PC-3 (cell line): ENCODE data around the gene TBX18.

Experiments
- EZH2phosphoT487 ChIP-seq: fragments of 300-600 bp; sonication (generic); IDR thresholded peaks from 2 replicates; pipeline ENCODE4 v1.6.1; 2018; ENCODE audit warnings: mild to moderate bottlenecking, antibody characterized with exemption, low read length, borderline replicate concordance
- TF ChIP-seq, protein P1 (sequence below): fragments of 300-600 bp; sonication (generic); conservative IDR thresholded peaks from 2 replicates; pipeline ENCODE4 v1.5.1; 2017; ENCODE audit warnings: antibody characterized with exemption, low read depth, mild to moderate bottlenecking, low read length

DNA sequence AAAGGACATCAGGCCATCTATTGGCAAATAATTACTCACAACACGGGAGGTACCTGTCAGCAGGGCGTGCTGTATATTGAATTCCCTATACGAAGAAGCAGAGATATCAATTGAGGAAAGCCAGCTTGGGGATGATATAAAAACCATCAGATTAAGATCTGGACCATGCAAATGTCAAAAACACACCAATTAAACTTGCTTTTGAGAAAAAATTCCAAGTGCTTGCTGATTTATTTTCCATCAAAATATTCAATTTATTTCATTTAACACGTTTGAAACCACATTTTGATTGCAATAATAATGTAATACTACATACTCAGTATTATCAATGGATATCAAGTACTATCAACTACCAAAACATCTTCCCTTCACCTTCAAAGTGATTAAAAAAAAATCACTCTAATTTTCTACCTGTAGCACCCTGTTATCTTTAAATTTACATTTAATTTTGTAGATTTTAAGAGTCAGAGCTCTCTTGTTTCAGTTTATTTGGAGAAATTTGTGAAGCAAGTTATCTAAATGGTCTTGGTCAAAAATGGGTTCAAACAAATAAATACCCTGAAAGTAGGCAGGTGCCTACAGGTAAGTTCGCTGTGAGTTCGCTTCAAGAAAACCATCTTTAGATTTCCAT, 6.8 kb upstream of the TBX18 start:
- TF ChIP-seq, protein P1, sequence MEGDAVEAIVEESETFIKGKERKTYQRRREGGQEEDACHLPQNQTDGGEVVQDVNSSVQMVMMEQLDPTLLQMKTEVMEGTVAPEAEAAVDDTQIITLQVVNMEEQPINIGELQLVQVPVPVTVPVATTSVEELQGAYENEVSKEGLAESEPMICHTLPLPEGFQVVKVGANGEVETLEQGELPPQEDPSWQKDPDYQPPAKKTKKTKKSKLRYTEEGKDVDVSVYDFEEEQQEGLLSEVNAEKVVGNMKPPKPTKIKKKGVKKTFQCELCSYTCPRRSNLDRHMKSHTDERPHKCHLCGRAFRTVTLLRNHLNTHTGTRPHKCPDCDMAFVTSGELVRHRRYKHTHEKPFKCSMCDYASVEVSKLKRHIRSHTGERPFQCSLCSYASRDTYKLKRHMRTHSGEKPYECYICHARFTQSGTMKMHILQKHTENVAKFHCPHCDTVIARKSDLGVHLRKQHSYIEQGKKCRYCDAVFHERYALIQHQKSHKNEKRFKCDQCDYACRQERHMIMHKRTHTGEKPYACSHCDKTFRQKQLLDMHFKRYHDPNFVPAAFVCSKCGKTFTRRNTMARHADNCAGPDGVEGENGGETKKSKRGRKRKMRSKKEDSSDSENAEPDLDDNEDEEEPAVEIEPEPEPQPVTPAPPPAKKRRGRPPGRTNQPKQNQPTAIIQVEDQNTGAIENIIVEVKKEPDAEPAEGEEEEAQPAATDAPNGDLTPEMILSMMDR = no peak
- no peak for TF ChIP-seq EZH2phosphoT487
